Brain microvascular endothelial cell (primary cell): ENCODE results near the gene VWA2.
"Not testable (repeated sequence)": the region's sequence is repeated elsewhere in the genome, so short reads cannot be mapped to it uniquely, and the experiment has no call there.

Experiments
- DNase-seq: peaks from one replicate; pipeline ENCODE4 v3.0.0-alpha.2; 2020
- H3K27ac ChIP-seq: fragments of 250-450 bp; sonication (Bioruptor Pico); 2 replicates; pipeline ENCODE4 v1.5.1; 2020; ENCODE audit warnings: mild to moderate bottlenecking, moderate library complexity
- H3K27me3 ChIP-seq: fragments of 250-450 bp; sonication (Bioruptor Pico); replicated peaks from 2 replicates; pipeline ENCODE4 v1.5.1; 2020; ENCODE audit warnings: mild to moderate bottlenecking
- H3K36me3 ChIP-seq: fragments of 250-450 bp; sonication (Bioruptor Pico); replicated peaks from 2 replicates; pipeline ENCODE4 v1.5.1; 2020; ENCODE audit warnings: mild to moderate bottlenecking
- H3K4me3 ChIP-seq: 2 replicates; pipeline ENCODE4 v1.5.1; 2011; ENCODE audit warnings: low read depth, mild to moderate bottlenecking, control low read depth, low read length, moderate library complexity
- CTCF ChIP-seq: IDR thresholded peaks from 2 replicates; pipeline ENCODE4 v1.5.1; 2011; ENCODE audit warnings: low read depth, mild to moderate bottlenecking, moderate library complexity, low read length, control low read depth, inconsistent platforms; ENCODE audit errors: missing control alignments
- in situ Hi-C: cut with HindIII; loops from 2 replicates; pipeline ENCODE4 v1.10.0; 2017; ENCODE audit warnings: low sequenced_read_pairs, low pct_ligation_motif_present

The VWA2 gene

GRCh38 chr10:114329634-114330365 is 90.7 kb downstream of the VWA2 start:
- Histone ChIP-seq H3K27ac (no peak overlapping the region), H3K36me3 (no peaks in the 10 kb centered on the region), H3K4me3 (no peak overlapping the region), H3K27me3 (peaks cover 2% of the 10 kb centered on the region)
- TF ChIP-seq CTCF: no peak
- no peak for DNase-seq
- in situ Hi-C loops: no loop called here

GRCh38 chr10:114332301-114333192 is 93.5 kb downstream of the VWA2 start:
- no peak overlapping the region for H3K27ac ChIP-seq
- no peaks in the 10 kb centered on the region for H3K36me3 ChIP-seq
- DNase-seq: no peak
- no peak overlapping the region for H3K4me3 ChIP-seq
- no peak for TF ChIP-seq CTCF
- H3K27me3 ChIP-seq: peaks cover 2% of the 10 kb centered on the region
- in situ Hi-C loops: no loop called here

GRCh38 chr10:114333441-114333840 is 94.4 kb downstream of the VWA2 start:
- in situ Hi-C loops, H3K27ac ChIP-seq, DNase-seq, H3K36me3 ChIP-seq, H3K27me3 ChIP-seq, H3K4me3 ChIP-seq: not testable (repeated sequence)

GRCh38 chr10:114334301-114334700 is 95.2 kb downstream of the VWA2 start:
- DNase-seq: no peak
- no peak for TF ChIP-seq CTCF
- in situ Hi-C loops: no loop called here
- H3K27ac ChIP-seq: no peak overlapping the region
- peaks cover 2% of the 10 kb centered on the region for H3K27me3 ChIP-seq
- H3K36me3 ChIP-seq: no peaks in the 10 kb centered on the region
- H3K4me3 ChIP-seq: no peak overlapping the region

- no peak for TF ChIP-seq CTCF
- H3K4me3 ChIP-seq: no peak overlapping the region
- no peaks in the 10 kb centered on the region for H3K36me3 ChIP-seq
- in situ Hi-C loops: no loop called here
- no peak for DNase-seq
- H3K27me3 ChIP-seq: peaks cover 2% of the 10 kb centered on the region
- H3K27ac ChIP-seq: no peak overlapping the region
Measured at GRCh38 chr10:114335614-114336013, 96.6 kb downstream of the VWA2 start.

GRCh38 chr10:114336823-114337509 is 97.9 kb downstream of the VWA2 start:
- Histone ChIP-seq H3K27ac (no peak overlapping the region), H3K4me3 (no peak overlapping the region), H3K36me3 (no peaks in the 10 kb centered on the region), H3K27me3 (no peaks in the 10 kb centered on the region)
- in situ Hi-C loops: no loop called here
- DNase-seq: no peak
- no peak for TF ChIP-seq CTCF
